ENCODE measurements around the gene ALOX12B.
"Not testable (repeated sequence)": the region's sequence is repeated elsewhere in the genome, so short reads cannot be mapped to it uniquely, and the experiment has no call there.

The ALOX12B gene

DNA sequence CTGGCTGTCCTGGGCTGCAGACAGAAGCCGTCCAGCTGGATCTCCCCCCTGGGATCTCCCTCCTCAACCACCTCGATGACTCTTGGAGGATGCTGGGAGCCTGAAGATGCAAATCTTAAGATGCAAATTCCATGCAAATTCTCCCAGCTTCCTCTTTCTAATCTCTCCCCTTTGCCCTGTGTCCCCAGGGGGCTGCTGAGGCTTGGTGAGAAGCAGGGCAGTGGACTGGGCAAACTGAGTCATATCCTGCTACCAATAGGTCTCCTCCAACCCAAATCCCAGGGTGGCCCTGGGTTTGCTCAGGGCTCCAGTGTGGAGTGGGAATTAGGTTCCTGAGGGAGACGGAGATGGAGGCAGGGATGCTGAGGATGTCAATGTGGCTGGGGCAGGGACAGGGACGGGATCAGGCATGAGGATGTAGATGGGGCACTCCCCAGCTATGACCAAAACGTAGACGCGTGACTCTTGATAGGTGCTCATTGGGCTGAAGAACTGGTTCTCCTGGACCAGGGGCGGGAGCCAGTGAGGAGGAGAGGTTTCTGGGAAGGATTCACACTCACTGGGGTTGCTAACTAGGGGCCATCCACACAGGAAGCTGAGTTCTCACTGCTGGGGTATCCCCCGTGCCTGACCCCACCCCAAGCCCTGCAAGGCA is 3.6 kb upstream of the ALOX12B start:
- in situ Hi-C loops (cut with HindIII; ENCODE audit: low pct_unique_long_range_greater_than_20kb, low sequenced_read_pairs), result no loop called here
- TF ChIP-seq JUND (IDR thresholded peaks at IDR 0.05; ENCODE audit: low read depth), result no peak
- peak in 1 of 2 experiments; percentile 22 for DNase-seq (ENCODE audit: low read depth in 1 of 2, low spot score in 1 of 2)

DNA sequence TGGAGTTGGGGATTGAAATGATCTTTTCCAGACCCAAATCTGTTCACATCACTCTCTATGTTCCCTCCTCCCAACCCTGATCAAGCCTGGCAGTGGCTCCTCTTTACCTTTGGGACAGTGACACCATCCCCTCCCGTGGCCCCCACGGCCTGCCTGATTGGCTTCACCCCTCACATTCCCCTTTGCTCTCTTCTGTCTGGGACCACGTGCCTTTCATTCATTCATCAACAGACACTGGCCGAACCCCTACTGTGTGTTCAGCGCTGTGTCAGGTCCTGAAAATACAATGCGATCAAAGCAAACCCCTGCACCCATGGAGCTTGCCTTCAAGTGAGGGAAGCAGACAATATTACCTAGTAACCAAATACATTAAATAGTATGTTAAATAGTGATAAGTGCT is 2.2 kb upstream of the ALOX12B start:
- DNase-seq (ENCODE audit: low read depth in 1 of 2, low spot score in 1 of 2), result no peak
- in situ Hi-C loops (cut with HindIII; ENCODE audit: low pct_unique_long_range_greater_than_20kb, low sequenced_read_pairs), result no loop called here
- TF ChIP-seq JUND (IDR thresholded peaks at IDR 0.05; ENCODE audit: low read depth), result no peak

DNA sequence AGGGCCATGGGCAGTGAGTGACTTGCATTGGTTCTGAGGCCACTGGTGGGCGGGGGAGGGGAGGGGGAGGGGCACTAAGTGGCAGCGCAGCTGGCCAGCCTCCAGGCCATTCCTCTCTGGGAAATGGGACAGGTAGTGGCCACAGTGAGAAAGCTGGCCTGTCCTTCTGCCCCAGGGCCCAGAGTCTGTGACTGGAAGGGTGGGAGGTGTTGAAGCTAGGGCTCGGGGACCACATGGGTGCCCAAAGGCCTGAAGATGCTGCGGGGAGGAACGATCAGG is 375 bp upstream of the ALOX12B start:
- no peak for TF ChIP-seq JUND (IDR thresholded peaks at IDR 0.05; ENCODE audit: low read depth)
- DNase-seq (ENCODE audit: low read depth in 1 of 2, low spot score in 1 of 2), result no peak
- in situ Hi-C loops (cut with HindIII; ENCODE audit: low pct_unique_long_range_greater_than_20kb, low sequenced_read_pairs), result no loop called here

DNA sequence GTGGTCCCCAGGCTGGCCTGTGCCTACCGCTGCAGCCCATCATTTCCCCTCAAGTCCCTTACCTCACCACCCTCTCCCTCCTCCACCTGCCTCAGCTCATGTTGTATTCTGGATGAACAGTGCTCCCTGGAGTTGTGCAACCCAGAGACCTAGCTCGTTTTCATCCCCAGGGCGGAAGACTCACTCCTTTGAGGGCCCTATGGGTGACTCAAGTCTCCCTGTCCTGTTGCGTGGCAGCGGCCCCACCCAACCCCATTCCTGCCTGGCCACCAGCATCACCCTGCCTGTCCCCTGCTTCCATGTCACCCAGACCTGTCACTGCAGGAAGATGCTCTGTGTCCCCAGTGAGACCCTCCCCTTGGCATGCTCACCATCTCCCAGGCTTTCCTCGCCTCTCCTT is 3.3 kb downstream of the ALOX12B start:
- in situ Hi-C loops (cut with HindIII; ENCODE audit: low pct_unique_long_range_greater_than_20kb, low sequenced_read_pairs), result no loop called here
- no peak for DNase-seq (ENCODE audit: low read depth in 1 of 2, low spot score in 1 of 2)
- no peak for TF ChIP-seq JUND (IDR thresholded peaks at IDR 0.05; ENCODE audit: low read depth)

- in situ Hi-C loops (cut with HindIII; ENCODE audit: low pct_unique_long_range_greater_than_20kb, low sequenced_read_pairs), result no loop called here
- no peak for DNase-seq (ENCODE audit: low read depth in 1 of 2, low spot score in 1 of 2)
- TF ChIP-seq JUND (IDR thresholded peaks at IDR 0.05; ENCODE audit: low read depth), result no peak
Observed at GRCh38 chr17:8082292-8082691, 5.2 kb downstream of the ALOX12B start.

GRCh38 chr17:8081876-8082275 is 5.6 kb downstream of the ALOX12B start:
- no peak for TF ChIP-seq JUND (IDR thresholded peaks at IDR 0.05; ENCODE audit: low read depth)
- no peak for DNase-seq (ENCODE audit: low read depth in 1 of 2, low spot score in 1 of 2)
- in situ Hi-C loops (cut with HindIII; ENCODE audit: low pct_unique_long_range_greater_than_20kb, low sequenced_read_pairs), result no loop called here

DNA sequence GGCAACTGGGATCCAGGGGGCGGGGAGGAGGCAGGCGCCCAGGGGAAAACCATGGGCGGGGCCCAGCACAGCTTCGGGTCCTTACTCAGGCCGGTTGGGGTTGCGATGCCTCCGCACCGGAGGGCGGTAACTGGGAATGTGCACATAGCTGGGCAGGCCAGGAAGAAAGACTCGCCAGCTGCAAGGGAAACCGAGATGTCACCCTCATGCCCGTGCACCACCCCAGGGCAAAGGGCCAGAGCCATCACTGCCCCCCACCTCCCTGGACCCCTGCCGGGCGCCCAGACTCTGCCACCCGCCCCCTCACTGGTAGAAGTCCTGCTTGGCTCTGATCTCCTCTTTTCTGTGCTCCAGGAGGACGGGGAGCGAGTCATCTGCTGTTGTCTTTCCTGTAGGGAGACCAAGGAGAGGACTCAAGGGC is 6.7 kb downstream of the ALOX12B start:
- no peak for DNase-seq (ENCODE audit: low read depth in 1 of 2, low spot score in 1 of 2)
- in situ Hi-C loops (cut with HindIII; ENCODE audit: low pct_unique_long_range_greater_than_20kb, low sequenced_read_pairs), result no loop called here
- no peak for TF ChIP-seq JUND (IDR thresholded peaks at IDR 0.05; ENCODE audit: low read depth)

DNA sequence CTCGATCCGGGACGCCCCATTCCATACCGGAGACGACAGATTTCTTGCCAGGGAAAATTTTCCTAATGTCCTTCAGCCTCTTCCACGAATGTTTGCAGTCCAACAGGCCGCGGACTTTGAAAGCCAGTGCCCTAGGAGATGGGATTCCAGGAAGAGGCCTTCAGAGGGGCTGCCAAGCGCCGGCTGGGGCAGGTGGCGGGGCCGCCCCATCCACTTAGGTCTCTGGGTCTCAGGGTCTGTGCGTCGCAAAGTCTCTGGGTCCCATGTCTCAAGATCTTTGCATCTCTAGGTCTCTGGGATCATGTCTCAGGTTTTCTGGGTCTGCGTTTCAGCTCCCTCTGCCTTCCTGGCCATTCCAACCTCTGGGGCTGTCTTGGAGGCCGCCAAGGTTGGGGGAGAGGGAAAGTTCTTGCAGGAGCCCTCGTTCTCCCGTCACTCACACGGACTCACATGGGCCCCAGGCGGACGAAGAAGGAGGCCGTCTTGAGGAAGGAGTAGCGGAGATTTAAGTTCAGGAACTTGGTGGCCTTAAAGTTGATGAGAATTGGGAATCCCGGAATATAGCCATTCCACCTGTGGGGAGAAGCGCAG is 7.2 kb downstream of the ALOX12B start:
- DNase-seq (ENCODE audit: low read depth in 1 of 2, low spot score in 1 of 2), result no peak
- no peak for TF ChIP-seq JUND (IDR thresholded peaks at IDR 0.05; ENCODE audit: low read depth)
- in situ Hi-C loops (cut with HindIII; ENCODE audit: low pct_unique_long_range_greater_than_20kb, low sequenced_read_pairs), result no loop called here

- in situ Hi-C loops (cut with HindIII; ENCODE audit: low pct_unique_long_range_greater_than_20kb, low sequenced_read_pairs), result no loop called here
- TF ChIP-seq JUND (IDR thresholded peaks at IDR 0.05; ENCODE audit: low read depth), result no peak
- DNase-seq (ENCODE audit: low read depth in 1 of 2, low spot score in 1 of 2), result peak; percentile 60 to 69
Observed at GRCh38 chr17:8079291-8080207, 8.0 kb downstream of the ALOX12B start.

DNA sequence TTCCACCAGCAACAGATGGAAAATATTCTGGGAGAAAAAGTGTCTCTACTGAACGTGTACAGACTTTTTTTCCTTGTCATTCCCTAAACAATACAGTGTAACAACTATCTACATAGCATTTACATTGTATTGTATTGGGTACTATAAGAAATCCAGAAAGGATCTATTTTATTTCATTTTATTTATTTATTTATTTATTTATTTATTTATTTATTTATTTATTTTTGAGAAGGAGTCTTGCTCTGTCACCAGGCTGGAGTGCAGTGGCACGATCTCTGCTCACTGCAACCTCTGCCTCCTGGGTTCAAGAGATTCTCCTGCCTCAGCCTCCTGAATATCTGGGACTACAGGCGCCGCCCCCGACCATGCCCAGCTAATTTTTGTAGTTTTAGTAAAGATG is 9.6 kb downstream of the ALOX12B start:
- in situ Hi-C loops (cut with HindIII; ENCODE audit: low pct_unique_long_range_greater_than_20kb, low sequenced_read_pairs); DNase-seq (ENCODE audit: low read depth in 1 of 2, low spot score in 1 of 2): not testable (repeated sequence)

- in situ Hi-C loops (cut with HindIII; ENCODE audit: low pct_unique_long_range_greater_than_20kb, low sequenced_read_pairs), result no loop called here
- no peak for TF ChIP-seq JUND (IDR thresholded peaks at IDR 0.05; ENCODE audit: low read depth)
- no peak for DNase-seq (ENCODE audit: low read depth in 1 of 2, low spot score in 1 of 2)
Observed at GRCh38 chr17:8076502-8077266, 10.8 kb downstream of the ALOX12B start.

DNA sequence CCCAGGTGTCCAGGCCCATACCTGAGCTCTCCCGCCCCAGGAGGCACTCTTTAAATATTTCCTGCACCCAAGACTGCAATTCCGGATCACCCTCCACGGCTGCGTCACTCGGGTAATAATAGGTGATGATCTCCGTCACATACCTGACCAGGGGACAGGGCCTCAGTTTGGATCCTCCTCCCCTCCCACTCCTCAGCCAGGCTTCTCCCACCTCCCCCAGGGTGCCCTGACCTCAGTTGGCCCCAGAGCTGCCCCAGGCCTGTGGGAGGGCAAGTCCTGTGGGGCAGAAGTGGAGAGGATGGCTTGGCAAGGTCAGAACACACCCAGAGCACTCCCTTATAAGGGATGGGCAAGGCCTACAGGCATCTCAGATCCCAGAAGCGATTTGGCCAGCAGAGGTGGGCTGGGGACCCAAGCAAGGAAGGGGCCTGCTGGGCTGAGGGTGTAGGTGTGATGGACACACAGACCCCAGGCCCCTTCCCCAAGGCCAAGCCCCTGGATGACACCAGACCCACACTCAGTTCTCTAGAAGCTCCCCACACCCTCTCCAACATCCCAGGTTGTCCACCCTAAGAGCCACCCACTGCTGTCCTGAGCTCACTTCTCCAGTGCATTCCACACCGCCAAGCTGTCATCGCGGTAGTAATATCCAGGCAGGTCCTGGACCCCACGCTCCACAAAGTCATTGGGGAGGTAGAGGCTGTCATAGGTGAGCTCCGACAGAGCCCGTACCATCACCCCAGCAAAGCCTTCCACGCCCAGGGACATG is 11.8 kb downstream of the ALOX12B start:
- DNase-seq (ENCODE audit: low read depth in 1 of 2, low spot score in 1 of 2), result no peak
- in situ Hi-C loops (cut with HindIII; ENCODE audit: low pct_unique_long_range_greater_than_20kb, low sequenced_read_pairs), result no loop called here
- no peak for TF ChIP-seq JUND (IDR thresholded peaks at IDR 0.05; ENCODE audit: low read depth)
